ENCODE data around the gene GABBR1.

DNA sequence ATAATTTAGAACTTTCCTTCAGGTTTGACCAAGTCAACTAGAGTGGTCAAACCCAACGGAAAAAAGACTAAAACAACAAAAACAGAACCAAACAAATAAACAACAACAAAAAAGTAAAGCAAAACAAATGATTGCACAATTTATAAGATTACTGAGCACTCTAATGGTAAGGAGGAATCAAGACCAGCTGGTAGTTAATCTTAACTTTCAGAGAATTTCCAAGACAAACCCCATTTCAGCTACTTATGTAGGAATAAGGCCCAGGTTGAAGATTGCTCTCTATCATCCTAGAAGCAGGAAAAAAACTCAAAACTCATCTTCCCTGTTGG lies 107.7 kb downstream of the GABBR1 start:
- TF ChIP-seq EZH2 (IDR thresholded peaks at IDR 0.05; ENCODE audit: borderline replicate concordance, insufficient read depth, low read length, poor library complexity, severe bottlenecking), result no peak
- TF ChIP-seq SMC3 (conservative IDR thresholded peaks at IDR 0.05; ENCODE audit: poor library complexity), result no peak
- TF ChIP-seq, protein P1, sequence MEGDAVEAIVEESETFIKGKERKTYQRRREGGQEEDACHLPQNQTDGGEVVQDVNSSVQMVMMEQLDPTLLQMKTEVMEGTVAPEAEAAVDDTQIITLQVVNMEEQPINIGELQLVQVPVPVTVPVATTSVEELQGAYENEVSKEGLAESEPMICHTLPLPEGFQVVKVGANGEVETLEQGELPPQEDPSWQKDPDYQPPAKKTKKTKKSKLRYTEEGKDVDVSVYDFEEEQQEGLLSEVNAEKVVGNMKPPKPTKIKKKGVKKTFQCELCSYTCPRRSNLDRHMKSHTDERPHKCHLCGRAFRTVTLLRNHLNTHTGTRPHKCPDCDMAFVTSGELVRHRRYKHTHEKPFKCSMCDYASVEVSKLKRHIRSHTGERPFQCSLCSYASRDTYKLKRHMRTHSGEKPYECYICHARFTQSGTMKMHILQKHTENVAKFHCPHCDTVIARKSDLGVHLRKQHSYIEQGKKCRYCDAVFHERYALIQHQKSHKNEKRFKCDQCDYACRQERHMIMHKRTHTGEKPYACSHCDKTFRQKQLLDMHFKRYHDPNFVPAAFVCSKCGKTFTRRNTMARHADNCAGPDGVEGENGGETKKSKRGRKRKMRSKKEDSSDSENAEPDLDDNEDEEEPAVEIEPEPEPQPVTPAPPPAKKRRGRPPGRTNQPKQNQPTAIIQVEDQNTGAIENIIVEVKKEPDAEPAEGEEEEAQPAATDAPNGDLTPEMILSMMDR (IDR thresholded peaks at IDR 0.05; ENCODE audit: poor library complexity, severe bottlenecking), result no peak
- TF ChIP-seq EP300 (conservative IDR thresholded peaks at IDR 0.05; ENCODE audit: poor library complexity, severe bottlenecking), result no peak
- no peak for TF ChIP-seq RAD21 (conservative IDR thresholded peaks at IDR 0.05)
